AG04449 (cell line): ENCODE measurements around the gene CYBRD1.
A peak's percentile ranks its signal among the peaks of the same experiment; 100 is the strongest.

Experiments
- CTCF ChIA-PET: fragments of 350-600 bp; formaldehyde crosslinking; extraction: SDS; loops from one replicate; lab custom pipeline; 2021; ENCODE audit warnings: antibody characterized with exemption; lab: Yijun Ruan, JAX
- POLR2A ChIA-PET: fragments of 400-600, 350-600 bp; formaldehyde crosslinking; extraction: SDS; loops from one replicate; lab custom pipeline; 2020; ENCODE audit warnings: antibody characterized with exemption, inconsistent platforms; lab: Yijun Ruan, JAX
- DNase-seq: peaks from one replicate; pipeline ENCODE4 v3.0.0-alpha.2; 2010; ENCODE audit warnings: low read depth, low spot score
- H3K4me3 ChIP-seq: 2 replicates; pipeline ENCODE4 v1.5.1; 2011; ENCODE audit warnings: low read depth, mild to moderate bottlenecking, control low read depth, low read length
- TF ChIP-seq, protein P1 (sequence below): IDR thresholded peaks from one replicate; pipeline ENCODE4 v1.5.1; 2011; ENCODE audit warnings: mild to moderate bottlenecking, moderate library complexity, low read length, control low read depth, inconsistent platforms; ENCODE audit not compliant: insufficient read depth; ENCODE audit errors: missing control alignments

CYBRD1 gene

DNA sequence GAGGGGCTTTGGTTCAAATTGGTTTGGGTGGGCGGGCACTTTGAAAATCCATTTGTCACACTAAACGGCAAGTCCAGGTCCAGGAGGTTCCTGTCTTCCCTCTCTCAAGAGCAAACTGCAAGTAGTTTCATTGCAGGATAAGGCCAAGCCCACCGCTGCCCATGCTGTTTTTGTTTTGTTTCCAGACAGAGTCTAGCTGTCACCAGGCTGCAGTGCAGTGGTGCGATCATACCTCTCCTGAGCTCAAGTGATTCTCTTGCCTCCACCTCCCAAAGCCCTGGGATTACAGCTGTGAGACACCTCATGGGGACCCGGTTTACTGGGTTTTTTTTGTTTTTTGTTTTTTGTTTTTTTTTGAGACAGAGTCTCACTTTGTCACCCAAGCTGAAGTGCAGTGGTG lies 1.8 kb upstream of the CYBRD1 start:
- POLR2A ChIA-PET: no interaction called here
- H3K4me3 ChIP-seq: no peak overlapping the region
- TF ChIP-seq, protein P1, sequence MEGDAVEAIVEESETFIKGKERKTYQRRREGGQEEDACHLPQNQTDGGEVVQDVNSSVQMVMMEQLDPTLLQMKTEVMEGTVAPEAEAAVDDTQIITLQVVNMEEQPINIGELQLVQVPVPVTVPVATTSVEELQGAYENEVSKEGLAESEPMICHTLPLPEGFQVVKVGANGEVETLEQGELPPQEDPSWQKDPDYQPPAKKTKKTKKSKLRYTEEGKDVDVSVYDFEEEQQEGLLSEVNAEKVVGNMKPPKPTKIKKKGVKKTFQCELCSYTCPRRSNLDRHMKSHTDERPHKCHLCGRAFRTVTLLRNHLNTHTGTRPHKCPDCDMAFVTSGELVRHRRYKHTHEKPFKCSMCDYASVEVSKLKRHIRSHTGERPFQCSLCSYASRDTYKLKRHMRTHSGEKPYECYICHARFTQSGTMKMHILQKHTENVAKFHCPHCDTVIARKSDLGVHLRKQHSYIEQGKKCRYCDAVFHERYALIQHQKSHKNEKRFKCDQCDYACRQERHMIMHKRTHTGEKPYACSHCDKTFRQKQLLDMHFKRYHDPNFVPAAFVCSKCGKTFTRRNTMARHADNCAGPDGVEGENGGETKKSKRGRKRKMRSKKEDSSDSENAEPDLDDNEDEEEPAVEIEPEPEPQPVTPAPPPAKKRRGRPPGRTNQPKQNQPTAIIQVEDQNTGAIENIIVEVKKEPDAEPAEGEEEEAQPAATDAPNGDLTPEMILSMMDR: no peak
- no peak for DNase-seq
- CTCF ChIA-PET: interaction anchor here (1.0 to 1.9 kb wide), 4 partner anchors 10 to 29 kb away, joined by 3 to 5 read pairs (median 4); no protein-coding TSS in a partner anchor

DNA sequence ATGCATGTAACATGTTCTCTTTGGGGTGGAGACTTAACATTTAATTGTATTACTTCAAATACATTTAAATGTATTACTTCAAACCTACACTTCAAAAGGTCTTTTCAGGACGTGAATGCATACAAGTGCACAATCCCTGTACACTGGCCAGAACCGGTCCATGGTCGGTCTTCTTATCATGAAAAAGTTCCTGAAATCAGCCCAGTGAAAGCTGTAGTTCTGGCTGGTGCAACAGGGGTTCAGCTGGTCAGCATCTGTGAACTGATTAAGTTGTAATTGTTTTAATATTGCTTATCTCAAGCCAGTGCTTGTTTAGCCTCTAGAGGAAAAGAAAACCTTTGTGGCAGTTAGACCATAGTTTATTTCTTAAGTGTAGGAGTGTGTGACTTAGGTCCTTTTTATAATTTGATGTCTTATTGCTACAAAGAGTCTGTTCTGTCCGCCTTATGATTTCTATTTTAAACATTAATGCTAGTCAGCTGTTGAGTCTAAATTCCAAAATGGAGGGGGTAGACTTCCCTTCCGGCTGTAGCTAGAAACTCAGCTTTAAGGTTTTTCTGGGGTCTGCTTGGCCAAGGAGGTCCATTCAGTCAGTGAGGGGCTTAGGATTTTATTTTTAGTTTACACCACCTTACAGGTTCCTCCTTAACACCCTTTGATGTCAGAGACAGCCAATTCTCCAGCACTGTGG lies 768 bp upstream of the CYBRD1 start:
- DNase-seq: no peak
- POLR2A ChIA-PET: interaction anchor here (0.7 to 3.5 kb wide), 6 partner anchors 10 to 87 kb away, joined by 3 to 16 read pairs (median 4); partner anchors contain the start of genes DCAF17 and METTL8
- TF ChIP-seq, protein P1: no peak

DNA sequence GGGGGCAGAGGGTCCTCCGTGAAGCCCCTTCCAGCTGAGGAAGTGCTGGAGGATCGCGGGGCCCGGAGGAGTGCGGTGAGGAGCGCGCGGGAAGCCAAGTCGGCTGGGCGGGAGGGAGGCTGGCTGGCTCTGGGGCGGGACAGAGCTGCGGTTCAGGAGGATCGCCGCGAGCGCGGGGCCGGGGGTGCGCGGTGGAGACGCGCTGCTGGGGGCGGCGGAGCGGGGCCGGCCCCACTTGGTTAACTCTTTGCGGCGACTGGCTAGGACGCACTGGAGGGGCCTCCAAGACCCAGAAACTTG lies 464 bp downstream of the CYBRD1 start:
- CTCF ChIA-PET: interaction anchor here (1.1 kb wide), 1 partner anchor 9 kb away, joined by 3 read pairs; no protein-coding TSS in a partner anchor
- POLR2A ChIA-PET: interaction anchor here (1.0 to 3.5 kb wide), 5 partner anchors 9 to 89 kb away, joined by 3 to 16 read pairs (median 4); partner anchors contain the start of genes DCAF17 and METTL8
- DNase-seq: no peak

More for the DNA sequence above, 768 bp upstream of the CYBRD1 start:
- CTCF ChIA-PET: interaction anchor here (0.8 to 1.9 kb wide), 4 partner anchors 9 to 27 kb away, joined by 3 to 5 read pairs (median 3); no protein-coding TSS in a partner anchor
- H3K4me3 ChIP-seq: peak overlapping the region; percentile 87

DNA sequence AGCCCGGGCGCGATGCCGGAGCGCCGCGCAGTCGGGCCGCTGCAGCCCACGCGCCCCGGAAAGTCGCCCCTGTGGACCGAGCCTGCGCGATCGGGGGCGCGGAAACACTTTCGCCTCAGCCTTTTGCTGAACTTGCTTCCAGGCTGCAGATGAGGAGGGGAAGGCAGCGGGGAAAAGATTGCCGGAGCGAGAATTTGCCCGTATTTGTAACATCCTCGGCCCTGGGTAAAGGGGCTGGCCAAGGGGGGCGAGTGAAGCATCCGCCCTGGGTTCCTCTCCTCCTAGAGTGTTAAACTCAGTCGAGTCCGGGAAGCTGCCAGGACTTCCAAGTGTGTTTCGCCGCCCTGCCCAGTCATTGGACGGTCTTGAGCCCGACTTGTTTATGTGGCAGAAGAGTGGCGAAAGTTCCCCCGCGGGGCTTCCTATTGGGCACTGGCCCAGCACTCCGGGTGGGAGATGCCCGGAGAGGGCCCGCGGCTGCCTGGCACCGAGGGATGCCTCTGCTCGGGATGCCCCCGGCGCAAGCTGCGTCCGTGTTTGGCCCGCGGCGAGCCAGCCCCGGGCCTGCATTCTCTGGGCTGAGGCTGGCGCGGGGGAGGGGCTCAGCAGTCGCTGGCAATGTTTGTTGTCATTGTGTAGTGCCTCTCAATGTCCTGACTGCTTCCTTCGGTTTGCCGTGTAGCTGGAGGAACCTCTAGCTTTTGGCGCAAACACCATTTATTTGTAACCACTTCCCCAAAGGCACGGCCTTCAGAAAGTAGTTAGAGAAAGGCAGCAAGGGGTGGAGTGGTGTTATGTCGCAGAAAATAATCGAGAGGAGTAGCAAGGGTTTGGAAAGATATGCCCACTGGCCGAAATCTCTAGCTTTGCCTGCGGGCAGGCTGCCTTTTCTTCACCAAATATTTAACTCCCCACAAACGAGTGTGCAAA lies 1.1 kb downstream of the CYBRD1 start:
- H3K4me3 ChIP-seq: peak overlapping the region; percentile 87
- CTCF ChIA-PET: interaction anchor here (1.1 to 1.4 kb wide), 3 partner anchors 8 to 50 kb away, joined by 3 read pairs; no protein-coding TSS in a partner anchor
- no peak for DNase-seq
- POLR2A ChIA-PET: interaction anchor here (1.5 to 3.5 kb wide), 3 partner anchors 9 to 89 kb away, joined by 3 to 16 read pairs (median 10); partner anchors contain the start of genes DCAF17 and METTL8
- TF ChIP-seq, protein P1: no peak

More for the DNA sequence above, 464 bp downstream of the CYBRD1 start:
- TF ChIP-seq, protein P1: no peak
- H3K4me3 ChIP-seq: peak overlapping the region; percentile 87

DNA sequence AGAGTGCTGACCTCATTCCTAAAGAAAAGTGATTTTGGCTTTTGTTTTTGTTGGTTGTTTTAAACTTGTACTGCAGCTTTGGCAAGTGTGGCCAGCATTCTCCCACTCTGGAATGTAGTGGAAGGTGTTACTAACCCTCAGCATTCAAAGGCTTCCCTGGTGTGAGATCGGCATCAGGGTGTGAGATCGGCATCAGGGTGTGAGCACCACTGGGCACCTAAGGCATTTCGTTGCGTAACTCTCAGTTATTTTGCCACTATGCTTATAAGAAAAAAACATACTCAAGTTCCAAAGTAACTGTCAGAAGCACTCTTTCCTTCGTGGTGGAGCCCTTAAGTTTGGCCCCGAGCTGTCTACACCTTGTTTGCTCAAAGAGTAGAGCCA lies 1.7 kb downstream of the CYBRD1 start:
- DNase-seq: no peak
- POLR2A ChIA-PET: interaction anchor here (2.7 to 3.5 kb wide), 2 partner anchors 8 to 41 kb away, joined by 10 to 16 read pairs; no protein-coding TSS in a partner anchor
- TF ChIP-seq, protein P1: no peak
- CTCF ChIA-PET: interaction anchor here (1.2 to 1.4 kb wide), 2 partner anchors 10 to 50 kb away, joined by 3 read pairs; no protein-coding TSS in a partner anchor
- H3K4me3 ChIP-seq: peak overlapping the region; percentile 87
